Neural progenitor cell (in vitro differentiated cells): ENCODE measurements around the gene CALCR. TPM values are rescaled to one million over a fixed set of nuclear protein-coding genes. Genes with fewer than 3 reads are reported as not detected.

Source experiments
- DNase-seq: peaks from one replicate; pipeline ENCODE4 v3.0.0-alpha.2; 2016; ENCODE audit warnings: low spot score
- H2AFZ ChIP-seq: fragments of 200-600 bp; sonication (generic); replicated peaks from 2 replicates; pipeline ENCODE4 v1.6.1; 2016; ENCODE audit warnings: antibody characterized with exemption
- H3F3A ChIP-seq: fragments of 200-600 bp; sonication (generic); 2 replicates; pipeline ENCODE4 v1.6.1; 2016; ENCODE audit warnings: antibody characterized with exemption, low read depth
- H3K27ac ChIP-seq: fragments of 200-600 bp; sonication (generic); 2 replicates; pipeline ENCODE4 v1.5.1; 2016; ENCODE audit warnings: mild to moderate bottlenecking
- H3K27me3 ChIP-seq: fragments of 200-600 bp; sonication (generic); 2 replicates; pipeline ENCODE4 v1.6.1; 2016; ENCODE audit warnings: mild to moderate bottlenecking, moderate library complexity
- H3K36me3 ChIP-seq: fragments of 200-600 bp; sonication (generic); 2 replicates; pipeline ENCODE4 v1.5.1; 2016
- H3K4me1 ChIP-seq: fragments of 200-600 bp; sonication (generic); 2 replicates; pipeline ENCODE4 v1.6.1; 2016; ENCODE audit warnings: mixed run types
- H3K4me2 ChIP-seq: fragments of 200-600 bp; sonication (generic); 2 replicates; pipeline ENCODE4 v1.6.1; 2016
- H3K4me3 ChIP-seq: fragments of 200-600 bp; sonication (generic); 2 replicates; pipeline ENCODE4 v1.5.1; 2016
- H3K79me2 ChIP-seq: fragments of 200-600 bp; sonication (generic); 2 replicates; pipeline ENCODE4 v1.6.1; 2016; ENCODE audit warnings: low read depth
- H3K9ac ChIP-seq: fragments of 200-600 bp; sonication (generic); 2 replicates; pipeline ENCODE4 v1.6.1; 2016
- H3K9me3 ChIP-seq: fragments of 200-600 bp; sonication (generic); 2 replicates; pipeline ENCODE4 v1.5.1; 2016; ENCODE audit warnings: low read depth
- H4K20me1 ChIP-seq: fragments of 200-600 bp; sonication (generic); 2 replicates; pipeline ENCODE4 v1.6.1; 2016; ENCODE audit warnings: low read depth
- H3K27ac Mint-ChIP-seq: 3 replicates; pipeline ENCODE4 v1.8.0; 2021; ENCODE audit warnings: mixed read lengths
- H3K27me3 Mint-ChIP-seq: 2 replicates; pipeline ENCODE4 v1.8.0; 2022; ENCODE audit warnings: low read depth, mild to moderate bottlenecking, inconsistent platforms, moderate library complexity, mixed read lengths; ENCODE audit not compliant: insufficient read depth
- H3K36me3 Mint-ChIP-seq: 3 replicates; pipeline ENCODE4 v1.8.0; 2021; ENCODE audit warnings: mixed read lengths
- H3K4me1 Mint-ChIP-seq: 3 replicates; pipeline ENCODE4 v1.8.0; 2021; ENCODE audit warnings: mixed read lengths
- H3K4me3 Mint-ChIP-seq: 3 replicates; pipeline ENCODE4 v1.8.0; 2021; ENCODE audit warnings: mild to moderate bottlenecking, moderate library complexity, mixed read lengths
- H3K9me3 Mint-ChIP-seq: 3 replicates; pipeline ENCODE4 v1.8.0; 2020; ENCODE audit warnings: mixed read lengths
- EZH2 ChIP-seq: fragments of 200-600 bp; sonication (generic); IDR thresholded peaks from 2 replicates; pipeline ENCODE4 v1.6.1; 2017; ENCODE audit warnings: antibody characterized with exemption, mild to moderate bottlenecking, moderate library complexity
- EZH2phosphoT487 ChIP-seq: fragments of 200-600 bp; sonication (generic); IDR thresholded peaks from 2 replicates; pipeline ENCODE4 v1.6.1; 2017; ENCODE audit warnings: antibody characterized with exemption
- total RNA-seq: library from RNA; depleted of rRNA; stranded (reverse); fragments of >200 nt; gene quantifications from 2 replicates; pipeline ENCODE4 v1.2.3, GENCODE V29; 2015; ENCODE audit warnings: low replicate concordance
- TF ChIP-seq, protein P1 (sequence below): fragments of 200-600 bp; sonication (generic); IDR thresholded peaks from 2 replicates; pipeline ENCODE4 v1.5.1; 2017; ENCODE audit warnings: antibody characterized with exemption, mild to moderate bottlenecking

CALCR gene
- total RNA-seq, 1 donor from 2014 or later, result not detected

DNA sequence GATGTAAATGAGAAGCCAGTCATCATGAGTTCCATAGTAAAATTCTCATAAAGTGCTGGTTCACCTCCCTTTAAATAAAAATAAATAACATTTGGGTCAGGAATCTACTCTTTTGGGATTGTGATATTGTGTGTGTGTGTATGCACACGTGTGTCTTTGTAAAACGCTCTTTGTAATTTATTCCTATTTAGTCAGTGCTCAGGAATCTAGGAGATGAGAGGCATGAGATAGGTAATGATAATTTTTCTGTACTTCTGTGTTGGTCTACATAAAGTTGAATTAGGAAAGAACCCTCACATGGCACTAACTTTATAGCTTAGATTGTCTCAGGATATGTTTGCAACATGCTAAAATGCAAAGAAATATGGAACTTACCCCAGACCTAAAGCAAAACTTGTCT is 4.9 kb upstream of the CALCR start:
- Histone ChIP-seq H3K27ac (no peak overlapping the region), H3K27me3 (peaks cover 53% of the 10 kb centered on the region), H3K36me3 (no peaks in the 10 kb centered on the region), H3K4me1 (no peaks in the 10 kb centered on the region), H3K9ac (no peak overlapping the region), H3K4me2 (no peak overlapping the region), H3F3A (no peaks in the 10 kb centered on the region), H3K9me3 (no peaks in the 10 kb centered on the region), H3K4me3 (no peak overlapping the region), H3K79me2 (no peaks in the 10 kb centered on the region), H4K20me1 (no peaks in the 10 kb centered on the region), H2AFZ (no peak overlapping the region)
- Mint-ChIP-seq H3K27me3 (peaks cover 25% of the 10 kb centered on the region), H3K4me1 (peaks cover 13% of the 10 kb centered on the region), H3K36me3 (no peaks in the 10 kb centered on the region), H3K27ac (no peak overlapping the region), H3K4me3 (no peak overlapping the region), H3K9me3 (no peaks in the 10 kb centered on the region)
- no peak for DNase-seq
- TF ChIP-seq, protein P1, sequence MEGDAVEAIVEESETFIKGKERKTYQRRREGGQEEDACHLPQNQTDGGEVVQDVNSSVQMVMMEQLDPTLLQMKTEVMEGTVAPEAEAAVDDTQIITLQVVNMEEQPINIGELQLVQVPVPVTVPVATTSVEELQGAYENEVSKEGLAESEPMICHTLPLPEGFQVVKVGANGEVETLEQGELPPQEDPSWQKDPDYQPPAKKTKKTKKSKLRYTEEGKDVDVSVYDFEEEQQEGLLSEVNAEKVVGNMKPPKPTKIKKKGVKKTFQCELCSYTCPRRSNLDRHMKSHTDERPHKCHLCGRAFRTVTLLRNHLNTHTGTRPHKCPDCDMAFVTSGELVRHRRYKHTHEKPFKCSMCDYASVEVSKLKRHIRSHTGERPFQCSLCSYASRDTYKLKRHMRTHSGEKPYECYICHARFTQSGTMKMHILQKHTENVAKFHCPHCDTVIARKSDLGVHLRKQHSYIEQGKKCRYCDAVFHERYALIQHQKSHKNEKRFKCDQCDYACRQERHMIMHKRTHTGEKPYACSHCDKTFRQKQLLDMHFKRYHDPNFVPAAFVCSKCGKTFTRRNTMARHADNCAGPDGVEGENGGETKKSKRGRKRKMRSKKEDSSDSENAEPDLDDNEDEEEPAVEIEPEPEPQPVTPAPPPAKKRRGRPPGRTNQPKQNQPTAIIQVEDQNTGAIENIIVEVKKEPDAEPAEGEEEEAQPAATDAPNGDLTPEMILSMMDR, result no peak
- TF ChIP-seq EZH2phosphoT487 (no peak), EZH2 (no peak)

DNA sequence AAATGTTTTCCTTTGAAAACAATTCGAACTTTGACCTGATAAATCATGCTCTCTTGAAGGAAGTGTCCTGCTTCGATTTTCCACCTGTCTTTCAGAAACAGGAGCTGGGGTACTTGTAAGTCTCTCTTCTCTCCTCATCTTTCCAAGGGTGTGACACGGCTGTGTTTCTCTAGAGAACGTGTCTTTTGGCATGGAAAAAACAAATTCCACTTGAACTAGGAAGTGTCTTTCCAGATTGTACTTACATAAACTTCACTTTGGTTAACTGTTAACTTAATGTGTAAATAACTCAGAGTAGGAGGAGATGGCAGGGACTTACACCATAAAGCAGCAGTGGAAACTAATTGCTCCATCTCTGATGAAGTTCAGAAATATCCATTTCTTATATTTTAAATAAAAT is 4.2 kb upstream of the CALCR start:
- no peaks in the 10 kb centered on the region for H3K36me3 Mint-ChIP-seq
- Histone ChIP-seq H3K79me2 (no peaks in the 10 kb centered on the region), H3K9ac (no peak overlapping the region), H3K4me3 (no peak overlapping the region), H3K4me2 (no peak overlapping the region), H3K36me3 (no peaks in the 10 kb centered on the region), H4K20me1 (no peaks in the 10 kb centered on the region), H2AFZ (no peak overlapping the region), H3F3A (no peaks in the 10 kb centered on the region), H3K9me3 (no peaks in the 10 kb centered on the region), H3K27me3 (peaks cover 60% of the 10 kb centered on the region), H3K4me1 (no peaks in the 10 kb centered on the region), H3K27ac (no peak overlapping the region)
- TF ChIP-seq EZH2 (no peak), EZH2phosphoT487 (no peak)
- TF ChIP-seq, protein P1, result no peak
- H3K4me3 Mint-ChIP-seq, result no peak overlapping the region
- DNase-seq, result no peak
- H3K9me3 Mint-ChIP-seq, result no peaks in the 10 kb centered on the region
- peaks cover 14% of the 10 kb centered on the region for H3K4me1 Mint-ChIP-seq
- no peak overlapping the region for H3K27ac Mint-ChIP-seq
- H3K27me3 Mint-ChIP-seq, result peaks cover 31% of the 10 kb centered on the region

DNA sequence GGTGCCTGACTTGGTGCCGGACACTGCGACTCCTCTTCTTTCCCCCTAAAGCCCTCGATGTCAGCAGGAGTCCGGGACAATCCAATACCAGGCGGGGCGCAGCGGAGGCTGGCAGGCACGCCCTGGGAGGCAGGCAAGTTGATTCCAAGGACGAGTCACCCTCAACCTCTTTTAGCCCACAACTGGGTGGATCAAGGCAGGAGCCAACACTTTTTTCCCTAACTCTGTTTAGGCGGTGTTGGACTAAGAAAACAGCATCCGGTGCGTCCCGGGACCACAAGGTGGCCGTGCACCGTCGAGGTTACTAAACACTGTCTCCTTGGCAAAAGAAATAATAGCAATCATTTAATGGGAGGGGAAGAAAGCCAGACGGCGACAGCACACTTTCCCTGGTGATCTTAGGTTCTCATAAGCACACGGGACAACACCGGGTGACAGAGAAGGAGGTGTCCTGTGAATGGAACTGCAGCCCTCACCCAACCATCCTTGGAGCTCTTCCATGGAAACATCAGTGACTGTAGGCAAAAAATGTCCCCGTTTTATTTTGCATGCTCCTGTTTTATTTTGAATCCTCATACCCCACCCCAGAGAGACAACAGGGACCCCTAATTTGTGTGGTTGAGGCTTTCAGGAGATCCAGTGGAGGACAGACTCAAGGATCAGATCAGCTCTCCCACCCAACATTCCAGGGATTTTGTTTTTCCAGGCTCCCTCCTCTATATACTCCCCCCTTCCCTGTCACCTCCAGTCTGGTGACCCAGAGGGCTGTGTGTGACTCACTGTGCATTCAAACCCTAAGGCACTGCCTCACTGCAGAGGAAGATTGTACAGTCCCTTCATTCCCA is 1.3 kb upstream of the CALCR start:
- H3K79me2 ChIP-seq, result no peaks in the 10 kb centered on the region
- H4K20me1 ChIP-seq, result no peaks in the 10 kb centered on the region
- H3K4me2 ChIP-seq, result peak overlapping the region; percentile 81
- H2AFZ ChIP-seq, result peak overlapping the region; percentile 88
- H3K27me3 ChIP-seq, result peaks cover 90% of the 10 kb centered on the region
- no peak overlapping the region for H3K9ac ChIP-seq
- peak overlapping the region; percentile 93 for H3K4me3 Mint-ChIP-seq
- peaks cover 37% of the 10 kb centered on the region for H3K27me3 Mint-ChIP-seq
- no peaks in the 10 kb centered on the region for H3K36me3 Mint-ChIP-seq
- TF ChIP-seq, protein P1, result peak; percentile 18
- TF ChIP-seq EZH2phosphoT487, result no peak
- no peak for TF ChIP-seq EZH2
- H3K4me1 ChIP-seq, result no peaks in the 10 kb centered on the region
- H3F3A ChIP-seq, result no peaks in the 10 kb centered on the region
- H3K36me3 ChIP-seq, result no peaks in the 10 kb centered on the region
- peaks cover 14% of the 10 kb centered on the region for H3K4me1 Mint-ChIP-seq
- DNase-seq, result peak; percentile 44
- H3K9me3 Mint-ChIP-seq, result no peaks in the 10 kb centered on the region
- H3K9me3 ChIP-seq, result no peaks in the 10 kb centered on the region
- peak overlapping the region; percentile 56 for H3K4me3 ChIP-seq
- no peak overlapping the region for H3K27ac ChIP-seq
- no peak overlapping the region for H3K27ac Mint-ChIP-seq
